ENCODE data around the gene MACIR. TPM values are rescaled to one million over a fixed set of nuclear protein-coding genes. Genes with fewer than 3 reads are reported as not detected.
A peak's percentile ranks its signal among the peaks of the same experiment; 100 is the strongest.

MACIR gene
- total RNA-seq, 1 donor from 2014 or later: 7.1 TPM

GRCh38 chr5:103245761-103246160, 12.8 kb upstream of the MACIR start:
- no peak for DNase-seq (ENCODE audit: low read depth in 2 of 2)

GRCh38 chr5:103247118-103247517, 11.4 kb upstream of the MACIR start:
- no peak for DNase-seq (ENCODE audit: low read depth in 2 of 2)

- no peak for DNase-seq (ENCODE audit: low read depth in 2 of 2)
These were observed 9.5 kb upstream of the MACIR start for GRCh38 chr5:103249068-103249467.

- DNase-seq (ENCODE audit: low read depth in 2 of 2): no peak
These were observed 3.6 kb upstream of the MACIR start for GRCh38 chr5:103254921-103255320.

- DNase-seq (ENCODE audit: low read depth in 2 of 2): no peak
These were observed 2.9 kb upstream of the MACIR start for GRCh38 chr5:103255691-103256090.

- peak; percentile 18 to 21 for DNase-seq (ENCODE audit: low read depth in 2 of 2)
These were observed 2.4 kb upstream of the MACIR start for GRCh38 chr5:103256178-103256577.

DNA sequence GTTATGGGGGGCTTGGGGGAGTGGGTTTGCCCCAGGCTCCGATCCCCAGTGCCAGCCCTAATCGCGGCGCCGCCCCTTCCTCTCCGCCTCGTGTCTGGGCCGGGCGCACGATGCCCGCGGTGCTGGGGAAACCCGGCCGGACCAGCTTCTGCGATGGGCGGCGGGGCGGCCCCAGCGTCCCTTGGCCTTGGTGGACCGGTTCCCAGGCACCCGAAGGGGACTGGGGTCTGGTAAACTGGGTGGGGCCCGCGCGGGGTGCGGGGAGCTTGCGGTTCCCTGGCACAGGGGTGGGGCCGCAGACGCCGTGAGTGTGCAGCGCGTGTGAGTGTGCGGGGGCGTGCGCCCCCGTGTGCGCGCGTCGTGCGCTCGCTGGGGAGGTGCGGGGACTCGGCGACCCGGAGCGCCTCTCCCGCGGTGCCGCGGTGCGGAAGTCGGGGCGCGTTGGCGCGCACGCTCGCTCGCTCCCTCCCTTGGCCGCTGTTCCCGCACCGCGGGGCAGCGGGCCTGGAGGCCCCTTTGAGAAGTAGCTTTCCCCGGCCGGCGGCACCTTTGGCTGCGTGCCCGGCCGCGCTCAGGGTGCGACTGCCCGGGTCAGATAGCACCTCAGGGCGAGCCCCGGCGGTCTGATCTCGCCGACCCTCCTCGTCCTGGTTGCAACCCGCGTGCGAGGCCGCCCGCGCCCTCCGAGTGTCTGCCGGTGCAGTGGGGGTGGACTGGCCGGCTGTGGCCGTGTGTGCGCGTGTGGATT, 568 bp downstream of the MACIR start:
- DNase-seq (ENCODE audit: low read depth in 2 of 2): peak; percentile 50 to 55

DNA sequence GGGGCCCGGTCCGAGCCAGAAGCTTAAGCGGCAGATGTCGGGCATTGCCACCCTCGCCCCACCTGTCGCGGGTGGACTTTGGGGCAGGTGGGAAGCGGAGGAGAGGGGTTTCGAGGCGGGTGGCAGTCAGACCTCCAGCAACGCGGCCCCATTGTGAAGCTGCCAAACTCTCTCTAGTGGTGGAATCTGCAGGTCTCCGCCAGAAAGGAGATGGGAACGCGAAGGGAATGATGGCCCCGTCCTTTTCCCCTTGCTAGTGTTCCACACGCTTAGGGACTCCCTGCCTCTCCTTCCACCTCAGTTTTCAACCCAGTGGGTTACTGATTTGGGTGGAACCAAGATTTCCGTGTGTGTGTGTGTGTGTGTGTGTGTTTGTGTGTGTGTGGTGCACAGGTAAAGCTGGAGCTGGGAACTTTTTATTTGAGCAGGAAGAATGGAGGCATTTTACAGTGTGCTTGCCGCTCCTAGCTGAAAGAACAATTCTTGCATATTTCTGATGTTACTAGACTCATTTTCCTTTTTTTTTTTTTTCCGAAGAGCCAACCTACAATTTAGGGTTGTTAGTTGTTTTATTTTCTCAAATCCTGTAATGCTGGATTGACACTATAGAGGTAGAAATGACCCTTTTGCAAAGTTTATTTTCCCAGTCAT, 1.3 kb downstream of the MACIR start:
- DNase-seq (ENCODE audit: low read depth in 2 of 2): peak; percentile 42 to 55

DNA sequence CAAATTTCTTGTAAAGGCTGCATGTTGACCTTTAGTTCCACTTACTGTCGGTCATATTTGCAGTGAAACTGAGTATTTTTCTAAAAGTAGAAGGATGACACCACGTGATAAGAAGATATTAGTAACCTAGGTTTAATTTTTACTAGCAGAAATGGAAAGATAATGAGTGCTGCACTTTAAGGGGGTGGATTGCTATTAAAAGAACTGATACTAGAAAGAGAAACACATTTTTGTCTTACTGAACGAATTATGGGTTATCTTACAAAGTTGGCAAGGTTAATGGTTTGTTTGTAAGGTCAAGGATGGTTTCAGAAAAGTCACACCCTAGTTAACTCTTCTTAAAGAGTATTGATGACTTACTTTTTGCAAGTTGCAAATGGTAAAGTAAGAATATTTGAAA, 2.4 kb downstream of the MACIR start:
- DNase-seq (ENCODE audit: low read depth in 2 of 2): no peak

- DNase-seq (ENCODE audit: low read depth in 2 of 2): peak in 1 of 2 donors; percentile 7
These were observed 3.9 kb downstream of the MACIR start for GRCh38 chr5:103262422-103262871.

GRCh38 chr5:103263054-103263453, 4.5 kb downstream of the MACIR start:
- DNase-seq (ENCODE audit: low read depth in 2 of 2): no peak

DNA sequence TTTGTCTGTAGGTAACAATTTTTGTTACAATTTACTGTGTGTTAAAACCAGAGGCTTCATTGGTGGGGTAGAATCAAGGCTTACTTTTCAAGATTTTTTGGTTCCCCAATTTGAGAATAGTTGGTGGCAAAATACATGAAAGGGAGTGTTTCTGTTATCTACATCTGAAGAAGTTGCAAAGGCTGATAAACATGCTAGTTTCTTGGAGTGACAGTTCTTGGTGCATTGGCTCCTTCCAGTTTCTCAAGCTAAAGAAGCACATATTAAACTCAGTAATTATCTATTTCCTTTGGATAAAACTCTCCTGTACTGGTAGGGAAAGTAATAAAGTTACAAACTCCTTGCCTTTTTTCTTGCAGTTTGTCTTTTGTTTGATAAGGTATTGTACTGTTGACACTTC, 5.9 kb downstream of the MACIR start:
- no peak for DNase-seq (ENCODE audit: low read depth in 2 of 2)

- DNase-seq (ENCODE audit: low read depth in 2 of 2): no peak
These were observed 12.0 kb downstream of the MACIR start for GRCh38 chr5:103270581-103270980.

GRCh38 chr5:103271570-103272289, 13.2 kb downstream of the MACIR start:
- DNase-seq (ENCODE audit: low read depth in 2 of 2): peak; percentile 21 to 48

GRCh38 chr5:103272377-103272776, 13.8 kb downstream of the MACIR start:
- no peak for DNase-seq (ENCODE audit: low read depth in 2 of 2)

DNA sequence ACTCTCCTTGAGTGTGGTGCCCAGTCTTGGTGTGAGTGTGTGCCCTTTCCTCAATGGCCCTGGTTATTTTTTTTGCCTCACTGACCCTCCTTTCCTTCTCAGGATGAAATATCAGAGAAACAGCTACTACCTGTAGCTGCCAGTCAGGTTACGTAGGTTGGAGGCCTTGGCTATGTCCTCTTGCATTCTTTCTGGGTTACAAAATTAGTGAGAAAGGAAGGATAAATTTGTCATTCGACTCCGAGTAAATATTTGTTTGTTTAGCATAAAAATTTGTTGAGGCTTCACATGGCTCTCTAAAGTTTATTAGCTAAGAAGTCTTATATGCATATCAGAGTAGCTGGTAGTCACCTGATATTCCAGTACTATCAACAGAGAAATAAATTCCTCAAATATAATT, 15.4 kb downstream of the MACIR start:
- no peak for DNase-seq (ENCODE audit: low read depth in 2 of 2)

- DNase-seq (ENCODE audit: low read depth in 2 of 2): no peak
These were observed 17.3 kb downstream of the MACIR start for GRCh38 chr5:103275851-103276250.

GRCh38 chr5:103280967-103281366, 22.4 kb downstream of the MACIR start:
- DNase-seq (ENCODE audit: low read depth in 2 of 2): no peak

DNA sequence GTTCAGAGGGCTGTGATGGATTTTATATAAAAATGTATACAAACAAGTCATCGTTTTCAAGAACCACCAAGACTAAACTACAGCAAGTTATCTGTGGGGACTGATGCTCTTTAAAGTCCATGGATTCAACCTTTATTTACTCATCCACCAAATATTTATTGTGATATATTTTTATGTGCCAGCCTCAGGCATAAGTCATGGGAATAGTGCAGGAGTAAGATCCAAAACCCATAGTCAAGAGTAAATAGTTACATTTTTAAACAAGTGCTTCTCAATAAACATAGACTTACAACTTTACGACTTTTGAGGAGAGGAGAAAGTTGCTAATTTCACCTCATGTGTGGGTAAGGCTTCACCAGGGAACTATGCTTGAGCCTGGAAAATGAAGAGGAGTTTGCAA, 24.6 kb downstream of the MACIR start:
- no peak for DNase-seq (ENCODE audit: low read depth in 2 of 2)

- no peak for DNase-seq (ENCODE audit: low read depth in 2 of 2)
These were observed 25.3 kb downstream of the MACIR start for GRCh38 chr5:103283869-103284268.

GRCh38 chr5:103286622-103287021, 28.1 kb downstream of the MACIR start:
- DNase-seq (ENCODE audit: low read depth in 2 of 2): no peak

GRCh38 chr5:103289024-103289423, 30.5 kb downstream of the MACIR start:
- no peak for DNase-seq (ENCODE audit: low read depth in 2 of 2)
